Germinal center (tissue), 1 donor: ENCODE data around the gene ARFGEF3.

ENCODE experiments used
- DNase-seq: peaks from one replicate; pipeline ENCODE4 v3.0.0; 2012; ENCODE audit warnings: mixed read lengths, low spot score

The ARFGEF3 gene

DNA sequence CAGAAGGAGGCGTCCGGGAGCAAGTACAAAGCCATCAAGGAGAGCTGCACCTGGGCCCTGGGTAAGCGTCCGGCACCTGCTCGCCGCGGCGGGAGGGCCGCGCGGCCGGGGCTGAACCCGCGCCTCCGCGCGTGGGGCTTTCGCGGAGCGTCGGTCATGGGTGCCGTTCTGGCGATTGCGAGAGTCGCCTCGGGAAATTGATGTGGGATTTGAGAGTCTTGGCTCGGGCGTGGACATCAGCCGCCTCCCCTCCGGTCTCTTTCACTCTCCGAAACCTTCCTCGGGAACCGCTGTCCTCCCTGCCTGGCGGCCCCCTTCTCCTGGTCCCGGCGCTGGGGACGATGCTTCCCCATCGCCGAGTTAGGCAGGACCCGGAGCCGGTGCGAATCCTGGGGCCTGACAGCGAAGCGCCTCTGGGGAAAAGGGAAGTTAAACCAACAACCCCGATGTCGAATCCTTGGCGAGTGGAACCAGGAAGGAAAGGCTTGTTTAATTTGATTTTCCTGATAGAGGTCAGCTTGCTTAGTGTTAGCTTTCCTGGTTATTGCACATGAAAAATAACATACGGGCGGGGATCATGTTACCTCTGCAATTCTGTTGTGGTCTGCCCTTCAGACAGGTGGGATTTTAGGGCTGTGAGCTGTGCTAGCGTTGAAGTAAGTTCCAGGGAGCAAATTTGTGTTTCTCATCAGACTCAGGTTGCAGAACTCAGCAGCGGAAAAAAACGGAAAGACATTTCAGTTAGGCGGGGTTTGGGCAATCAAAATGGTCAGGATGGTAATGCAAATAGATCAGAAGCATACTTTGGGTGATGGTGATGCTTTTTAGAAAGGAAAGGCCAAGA is 594 bp downstream of the ARFGEF3 start:
- DNase-seq: peak; percentile 10

DNA sequence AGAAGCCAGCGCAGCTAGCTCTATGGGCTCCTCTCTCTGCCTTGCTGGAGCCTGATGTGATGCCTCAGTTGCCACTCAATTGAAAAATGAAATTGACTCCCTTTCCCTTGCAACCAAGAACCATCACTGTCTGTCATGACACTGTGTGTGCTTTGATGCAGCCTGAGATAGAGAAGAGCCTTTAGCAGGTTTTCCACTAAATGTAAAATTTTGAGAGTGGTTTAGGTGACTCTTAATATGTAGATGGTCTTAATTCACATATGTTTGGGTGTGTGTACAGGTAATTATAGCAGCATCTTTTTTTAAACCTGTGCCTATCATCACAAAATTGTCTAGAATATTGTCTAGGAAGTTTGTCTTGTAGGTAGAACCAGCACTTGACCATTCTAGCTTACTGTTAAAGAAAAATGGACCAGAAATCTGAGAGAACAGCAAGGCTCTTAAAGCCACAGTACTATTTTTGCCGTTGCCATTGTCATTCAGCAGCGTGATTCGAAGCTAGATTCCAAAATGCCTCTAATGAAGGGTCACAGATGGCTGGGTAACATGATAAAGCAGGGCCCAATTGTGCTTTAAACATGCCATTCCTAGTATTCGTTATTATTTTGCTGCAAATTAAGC is 1.3 kb downstream of the ARFGEF3 start:
- DNase-seq: no peak

DNA sequence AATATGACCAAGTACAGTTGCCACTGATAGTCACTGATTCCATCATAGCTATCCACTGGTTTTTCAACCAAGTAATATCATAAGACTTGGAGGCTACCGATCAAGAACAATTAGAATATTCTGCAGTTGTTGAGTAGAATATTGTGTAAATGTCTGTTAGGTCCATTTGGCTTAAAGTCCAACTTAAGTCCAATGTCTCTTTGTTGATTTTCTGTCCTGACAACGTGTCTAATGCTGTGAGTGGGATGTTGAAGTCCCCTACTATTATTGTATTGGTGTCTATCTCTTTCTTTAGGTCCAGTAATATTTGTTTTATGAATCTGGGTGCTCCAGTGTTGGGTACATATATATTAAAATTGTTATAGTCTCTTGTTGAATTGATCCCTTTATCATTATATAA is 13.9 kb downstream of the ARFGEF3 start:
- no peak for DNase-seq

DNA sequence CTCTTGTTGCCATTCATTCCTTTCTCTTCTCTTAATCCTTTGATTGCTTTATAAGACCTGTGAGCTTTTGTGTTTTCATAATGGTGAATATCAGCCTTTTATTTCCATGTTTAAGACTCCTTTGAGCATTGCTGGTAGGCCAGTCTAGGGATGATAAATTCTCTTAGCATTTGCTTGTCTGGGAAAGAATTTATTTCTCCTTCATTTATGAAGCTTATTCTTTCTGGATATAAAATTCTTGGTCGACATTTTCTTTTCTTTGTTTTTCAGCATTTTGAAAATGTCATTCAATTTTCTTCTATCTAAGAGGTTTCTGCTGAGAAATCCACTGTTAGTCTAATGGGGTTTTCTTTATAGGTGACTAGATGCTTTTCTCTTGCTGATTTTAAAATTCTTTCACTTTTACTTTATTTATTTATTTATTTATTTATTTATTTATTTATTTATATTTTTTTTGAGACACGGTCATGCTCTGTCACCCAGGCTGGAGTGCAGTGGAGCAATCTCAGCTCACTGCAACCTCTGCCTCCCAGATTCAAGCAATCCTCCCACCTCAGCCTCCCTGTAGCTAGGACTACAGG is 15.0 kb downstream of the ARFGEF3 start:
- DNase-seq: no peak

DNA sequence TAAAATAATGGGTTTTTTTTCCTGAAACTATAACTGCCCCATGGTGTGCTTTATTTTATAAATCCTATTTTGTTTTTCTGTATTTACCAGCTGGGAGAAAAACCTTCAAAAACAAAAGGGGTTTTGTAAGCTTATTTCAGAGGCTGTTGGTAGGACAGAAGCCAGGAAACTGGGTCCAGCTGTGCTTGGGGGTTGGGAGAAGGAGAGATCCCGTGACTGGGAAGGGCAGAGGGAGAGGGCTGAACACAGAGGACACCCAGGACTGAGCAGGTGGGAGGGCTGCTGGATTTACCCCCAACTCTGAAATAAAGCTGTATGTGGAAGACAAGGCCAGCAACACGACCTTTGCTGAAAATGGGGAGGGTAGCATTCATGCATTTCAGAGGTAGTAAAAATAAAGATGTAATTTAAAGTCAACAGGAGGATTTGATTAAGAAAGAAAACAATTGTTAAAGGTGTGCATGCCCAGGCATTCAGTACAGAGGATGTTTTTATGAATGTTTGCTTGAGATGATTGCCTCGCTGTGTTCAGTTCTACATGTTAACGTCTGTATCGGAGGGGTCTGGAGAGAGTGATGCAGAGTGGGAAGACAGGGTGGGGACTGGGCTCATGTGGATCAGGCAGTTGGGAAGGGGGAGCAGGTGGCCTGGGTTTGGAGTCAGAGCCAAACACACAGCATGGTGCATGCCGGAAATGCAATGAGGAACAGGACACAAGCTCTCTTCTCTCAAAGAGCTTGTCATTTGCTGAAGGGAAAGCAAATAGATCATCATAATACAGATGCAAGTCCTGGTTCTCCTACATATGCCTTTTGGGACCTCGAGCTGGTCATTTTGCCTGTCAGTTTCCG is 21.4 kb downstream of the ARFGEF3 start:
- no peak for DNase-seq

DNA sequence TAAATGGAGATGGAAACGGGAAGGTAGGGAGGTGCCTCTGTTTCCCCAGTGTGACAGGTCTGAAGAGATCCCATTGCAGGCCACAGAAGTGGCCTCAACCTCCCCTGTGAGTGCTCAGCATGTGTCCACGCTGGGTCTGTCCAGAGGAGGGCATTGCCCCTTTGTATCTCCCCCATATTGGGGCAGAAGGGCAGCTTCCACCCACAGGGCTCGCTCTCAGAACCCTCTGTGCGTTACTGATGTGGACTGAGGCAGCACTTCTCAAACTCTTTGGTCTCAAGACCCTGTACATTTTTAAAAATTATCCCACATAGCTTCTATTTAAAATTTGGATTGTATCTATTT is 22.0 kb downstream of the ARFGEF3 start:
- no peak for DNase-seq

DNA sequence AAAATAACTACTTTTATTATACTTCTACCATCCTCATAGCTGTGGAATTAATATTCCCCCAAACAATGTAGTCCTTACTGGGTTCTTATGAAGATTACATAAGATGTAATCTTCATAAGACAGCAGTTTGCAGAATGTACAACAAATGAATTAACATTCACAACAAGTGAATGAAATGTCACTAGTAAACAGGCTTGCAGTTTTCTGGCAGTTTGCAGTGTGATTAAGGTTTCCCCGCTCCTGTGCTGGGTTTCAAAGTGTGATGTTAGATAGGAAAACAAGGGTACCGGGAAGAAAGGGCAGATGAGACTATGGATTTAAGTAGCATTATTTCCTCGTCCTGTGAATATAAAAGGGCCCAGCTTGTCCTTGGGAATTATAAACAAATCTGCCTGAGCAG is 22.5 kb downstream of the ARFGEF3 start:
- no peak for DNase-seq

DNA sequence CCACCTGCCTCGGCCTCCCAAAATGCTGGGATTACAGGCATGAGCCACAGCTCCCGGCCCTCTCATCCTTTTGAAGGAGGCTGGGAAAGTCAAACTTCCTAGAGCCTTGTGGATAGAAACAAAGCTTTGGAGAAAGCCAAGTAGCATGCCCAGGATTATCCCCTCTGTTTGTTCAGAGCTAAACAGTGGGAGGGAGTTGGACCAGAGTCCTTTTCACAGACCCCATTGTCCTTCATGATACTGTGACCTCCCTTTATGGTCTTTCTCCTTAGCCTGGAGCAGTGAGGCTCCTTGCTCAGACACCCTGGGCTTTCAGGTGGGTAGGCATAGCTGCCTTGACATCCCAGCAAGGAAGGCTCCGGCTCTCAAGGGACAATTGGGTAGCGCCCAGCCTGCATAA is 25.4 kb downstream of the ARFGEF3 start:
- DNase-seq: no peak

DNA sequence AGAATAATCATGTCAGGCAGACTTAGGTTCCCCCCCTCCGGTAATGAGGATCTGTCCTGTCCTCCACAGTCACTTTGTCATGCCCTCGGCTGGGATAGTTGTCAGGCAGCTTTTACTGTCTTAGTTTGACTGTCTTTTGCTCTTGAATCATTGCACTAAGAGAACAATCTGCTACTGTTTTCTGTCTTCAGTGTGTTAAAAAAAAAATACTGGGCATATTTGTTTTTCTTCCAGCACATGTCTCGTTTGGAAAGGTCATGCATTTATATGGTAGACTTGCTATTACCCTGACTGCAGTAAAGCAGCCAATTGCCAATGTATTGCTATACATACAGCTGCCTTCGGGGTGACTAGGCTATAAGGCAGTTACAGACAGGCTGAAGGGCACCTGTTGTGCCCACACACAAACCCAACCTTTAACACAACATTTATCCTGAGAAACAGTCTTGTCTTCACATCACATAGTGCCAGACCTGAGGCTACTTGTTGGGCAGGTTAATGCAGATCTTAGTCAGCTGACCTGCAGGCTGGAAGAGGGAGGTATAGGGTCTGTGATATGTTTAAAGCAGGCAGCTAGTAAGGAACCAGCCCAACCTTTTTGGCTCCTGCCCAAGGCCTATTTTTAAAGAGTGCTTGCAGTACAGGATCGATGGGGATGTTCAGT is 26.7 kb downstream of the ARFGEF3 start:
- DNase-seq: no peak

DNA sequence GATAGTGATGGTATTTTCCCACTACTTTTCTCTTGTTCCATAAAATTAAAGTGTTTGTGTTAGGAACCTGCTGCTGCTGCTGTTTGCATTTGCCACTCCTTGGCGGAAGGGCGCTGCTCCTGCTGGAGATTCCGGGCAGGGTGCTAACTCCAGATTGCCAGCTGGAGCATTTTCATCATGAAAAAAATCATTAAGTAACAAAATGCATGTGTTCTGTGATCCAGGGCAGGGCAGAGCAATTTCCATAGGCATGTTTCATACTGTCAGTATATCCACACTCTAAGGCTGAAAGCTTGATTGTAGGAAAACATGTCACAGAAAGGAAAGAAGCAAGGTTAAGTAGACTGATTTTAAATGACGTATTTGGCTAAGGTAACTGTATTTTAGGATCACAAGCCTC is 32.5 kb downstream of the ARFGEF3 start:
- DNase-seq: no peak

DNA sequence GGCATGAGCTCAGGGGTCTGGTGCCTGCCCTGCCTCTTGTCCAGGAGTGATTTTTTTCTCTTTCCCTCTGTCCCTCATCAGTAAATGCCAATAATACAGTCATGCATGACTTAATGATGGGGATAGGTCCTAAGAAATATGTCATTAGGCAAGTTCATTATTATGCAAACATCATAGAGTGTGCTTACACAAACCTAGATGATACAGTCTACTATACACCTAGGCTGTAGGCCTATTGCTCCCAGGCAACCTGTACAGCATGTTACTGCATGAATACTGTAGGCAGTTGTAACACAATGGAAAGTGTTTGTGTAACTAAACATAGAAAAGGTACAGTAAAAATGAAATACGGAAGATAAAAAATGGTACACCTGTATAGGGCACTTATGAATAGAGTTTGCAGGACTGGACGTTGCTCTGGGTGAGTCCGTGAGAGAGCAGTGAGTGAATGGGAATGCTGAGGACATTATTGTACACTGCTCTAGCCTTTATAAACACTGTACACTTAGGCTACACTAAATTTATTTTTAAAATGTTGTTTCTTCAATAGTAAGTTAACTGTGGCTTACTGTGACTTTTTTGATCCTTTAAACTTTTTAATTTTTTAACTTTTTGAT is 34.5 kb downstream of the ARFGEF3 start:
- no peak for DNase-seq

DNA sequence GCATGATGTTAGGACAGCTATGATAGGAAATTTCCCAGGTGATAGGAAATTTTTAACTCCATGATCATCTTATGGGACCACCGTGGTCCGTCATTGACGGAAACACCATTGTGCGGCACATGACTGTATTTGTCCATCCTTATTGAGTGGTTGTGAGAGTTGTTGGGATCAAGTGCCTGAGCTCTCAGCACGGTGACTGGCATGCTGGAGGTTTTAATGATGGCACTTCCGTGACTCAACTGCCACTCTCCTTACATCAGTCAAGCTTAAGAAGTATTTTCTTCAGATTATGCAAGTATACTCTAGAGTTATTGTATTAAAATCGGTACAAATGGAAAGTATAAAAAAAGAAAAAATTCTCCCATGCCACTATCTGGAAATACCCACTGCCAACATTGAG is 35.8 kb downstream of the ARFGEF3 start:
- DNase-seq: no peak

DNA sequence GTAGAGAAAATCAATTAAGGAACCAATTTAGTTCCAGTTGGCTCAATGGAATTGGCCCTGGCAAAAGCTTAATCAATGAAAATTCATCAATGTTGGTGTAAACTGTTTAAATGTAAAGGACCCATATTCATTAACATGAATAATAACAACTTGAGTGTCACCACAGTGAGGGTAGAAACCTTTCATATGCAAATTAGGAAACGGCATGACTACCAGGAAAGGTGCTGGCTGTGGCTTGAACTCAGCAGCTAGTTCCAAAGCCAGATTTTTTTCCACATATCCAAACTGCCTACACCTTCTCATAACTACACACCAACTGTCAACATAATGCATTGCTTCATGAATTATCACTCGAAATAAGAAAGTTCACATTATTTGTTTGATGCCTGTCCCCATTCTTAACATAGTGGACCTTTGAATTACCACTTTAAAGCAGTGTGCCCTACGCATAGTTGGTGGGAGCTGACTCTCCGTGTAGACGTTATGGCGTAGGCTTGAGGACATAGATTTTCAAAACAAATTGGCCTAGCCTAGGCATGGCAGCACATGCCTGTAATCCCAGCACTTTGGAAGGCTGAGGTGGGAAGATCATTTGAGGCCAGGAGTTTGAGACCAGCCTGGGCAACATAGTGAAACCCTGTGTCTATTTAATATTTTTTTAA is 36.8 kb downstream of the ARFGEF3 start:
- no peak for DNase-seq

DNA sequence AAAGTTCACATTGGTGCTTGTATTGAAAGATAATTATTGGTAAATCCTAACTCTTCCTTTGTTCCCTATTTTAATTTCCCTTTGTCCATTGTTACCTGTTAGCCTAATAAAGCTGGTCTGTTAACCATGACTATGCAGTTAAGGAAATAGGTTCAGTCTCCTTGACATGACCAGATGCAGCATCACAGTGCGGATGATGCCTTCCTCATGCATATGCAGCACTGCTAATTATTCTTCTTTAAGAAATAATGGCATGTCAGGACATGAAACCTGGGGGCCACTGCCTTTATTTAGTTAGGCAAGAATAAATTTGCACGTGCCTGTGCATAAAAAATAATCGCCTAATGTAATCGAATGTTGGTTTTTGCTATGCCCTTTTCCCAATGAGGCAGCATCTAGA is 40.1 kb downstream of the ARFGEF3 start:
- DNase-seq: no peak

DNA sequence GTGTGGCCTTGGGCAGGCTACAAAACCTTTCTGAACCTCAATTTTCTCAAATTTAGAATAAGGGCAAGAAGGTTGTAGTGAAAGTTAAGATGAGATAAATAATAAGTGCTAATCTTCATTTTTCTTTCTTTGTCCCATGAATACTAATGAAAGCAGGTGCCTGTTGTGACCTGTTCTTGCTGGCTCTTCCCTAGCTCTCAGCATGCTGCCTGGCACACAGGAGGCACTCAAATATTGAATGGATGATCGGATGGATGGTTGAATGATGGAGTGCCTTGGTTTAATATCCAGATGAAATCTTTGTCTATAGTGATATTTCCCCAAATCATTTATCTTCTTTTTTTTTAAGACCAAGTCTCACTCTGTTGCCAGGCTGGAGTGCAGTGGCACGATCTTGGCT is 41.6 kb downstream of the ARFGEF3 start:
- no peak for DNase-seq

DNA sequence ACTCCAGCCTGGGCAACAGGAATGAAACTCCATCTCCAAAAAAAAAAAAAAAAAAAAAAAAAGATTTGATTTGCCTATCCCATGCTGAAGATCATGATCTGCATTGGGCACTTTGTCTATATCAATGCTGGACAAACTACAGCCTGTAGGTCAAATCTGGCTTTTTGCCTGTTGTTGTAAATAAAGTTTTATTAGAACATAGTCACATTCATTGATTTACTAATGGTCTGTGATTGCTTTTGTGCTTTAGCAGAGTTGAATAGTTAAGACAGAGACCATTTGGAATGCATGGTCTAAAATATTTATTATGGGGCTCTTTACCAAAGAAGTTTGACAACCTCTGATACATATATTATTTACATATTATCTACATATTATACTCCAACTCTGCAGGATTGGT is 42.6 kb downstream of the ARFGEF3 start:
- no peak for DNase-seq

DNA sequence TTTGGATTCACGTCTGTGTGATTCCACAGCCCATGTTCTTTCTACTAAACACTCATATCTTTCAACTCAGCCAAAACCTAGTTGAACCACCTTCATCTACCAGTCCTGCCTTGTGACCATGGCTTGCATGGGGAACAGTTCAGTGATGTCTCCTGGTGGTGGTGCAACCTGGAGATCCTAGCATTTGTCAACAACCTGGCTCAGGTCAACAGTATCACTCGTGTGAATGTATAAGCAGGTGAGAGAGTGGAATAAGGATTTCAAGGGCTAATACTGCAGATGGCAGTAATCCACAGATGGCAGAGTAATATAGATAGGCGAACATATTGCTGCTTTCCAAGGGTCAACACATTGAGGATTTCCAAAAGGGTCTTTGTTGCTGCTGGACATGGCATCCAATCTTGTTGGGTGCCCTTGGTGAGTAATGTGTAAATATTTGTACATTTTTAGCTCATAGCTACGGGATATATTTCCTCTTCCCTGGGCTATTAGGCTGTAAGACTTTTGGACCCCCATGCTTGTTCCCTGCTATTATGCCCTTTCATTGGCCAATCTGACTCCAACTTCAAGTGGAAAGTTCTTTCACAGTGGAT is 43.1 kb downstream of the ARFGEF3 start:
- no peak for DNase-seq

DNA sequence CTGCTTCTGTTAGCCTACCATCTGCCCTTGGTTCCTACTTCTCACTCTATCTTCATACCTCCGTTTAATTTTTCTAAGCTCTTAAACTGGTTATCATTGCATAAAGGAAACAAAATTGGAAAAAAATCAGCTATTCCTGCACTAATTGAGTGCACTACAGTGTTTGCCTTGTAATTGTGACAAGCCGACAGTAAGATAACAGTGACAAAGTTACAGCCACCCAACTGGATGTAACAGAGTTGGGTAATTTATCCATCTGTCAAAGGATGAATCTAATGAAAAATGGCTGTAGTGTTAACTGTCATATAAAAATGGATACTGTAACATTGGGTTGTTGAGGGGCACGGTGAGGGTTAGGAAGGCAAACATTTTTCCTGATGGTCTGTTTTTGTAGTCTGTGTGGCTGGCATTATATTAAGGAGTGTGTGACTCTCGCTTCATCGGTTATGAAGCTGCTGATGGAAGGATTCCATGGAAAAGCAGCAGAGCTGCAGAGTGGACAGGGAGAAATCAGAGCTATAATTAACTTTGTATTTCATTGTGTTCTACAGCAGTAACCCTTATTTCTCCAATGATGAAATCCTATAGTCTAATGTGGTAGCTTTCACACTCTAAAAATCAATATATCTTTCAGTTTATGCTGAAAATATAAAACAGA is 43.8 kb downstream of the ARFGEF3 start:
- DNase-seq: no peak

DNA sequence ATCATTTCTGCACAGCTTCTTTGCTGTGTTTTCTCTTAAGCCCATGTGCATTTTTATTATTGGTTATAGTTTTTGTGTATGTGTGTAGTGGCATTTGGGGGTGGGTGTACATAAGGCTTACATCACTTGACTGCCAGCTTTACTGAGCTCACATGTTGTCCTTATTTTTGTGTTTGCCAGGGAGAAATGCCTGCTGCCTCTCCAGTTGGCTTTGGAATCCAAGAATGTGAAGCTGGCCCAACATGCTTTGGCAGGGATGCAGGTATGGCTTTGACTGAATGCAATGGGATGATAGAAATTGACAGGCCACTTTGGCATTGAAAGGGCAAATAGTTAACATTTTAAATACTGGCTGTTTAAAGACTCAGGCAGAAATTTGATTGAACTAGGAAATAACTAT is 45.1 kb downstream of the ARFGEF3 start:
- DNase-seq: no peak

DNA sequence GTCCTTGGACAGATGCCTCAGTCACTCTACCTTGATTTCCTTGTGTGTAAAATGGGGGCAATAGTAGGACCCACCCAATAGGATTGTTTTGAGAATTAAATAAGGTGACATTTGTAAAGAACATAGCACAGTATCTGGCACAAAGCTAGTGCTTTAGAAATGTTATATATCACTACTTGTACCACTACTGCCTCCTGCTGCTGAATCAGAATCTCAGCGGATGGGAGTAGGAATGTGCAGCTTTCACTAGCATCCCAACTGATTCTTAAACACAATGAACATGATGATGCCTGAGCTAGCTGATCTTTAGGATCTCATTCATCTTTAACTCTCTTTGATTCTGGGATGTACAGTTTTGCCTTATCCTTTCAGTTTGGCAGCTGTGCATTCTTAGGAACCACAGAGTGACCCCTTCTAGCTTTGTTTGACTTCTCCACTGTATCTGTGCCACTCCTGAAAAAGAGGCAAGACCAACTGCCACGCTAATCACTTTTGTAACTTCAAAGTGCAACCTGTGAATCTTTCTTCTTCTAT is 49.4 kb downstream of the ARFGEF3 start:
- no peak for DNase-seq
